GM23248 (cell line): ENCODE measurements around the gene KCNAB1.

Experiments
- EZH2 ChIP-seq: fragments of 200-600 bp; sonication (generic); IDR thresholded peaks from 2 replicates; pipeline ENCODE4 v1.6.1; 2018; ENCODE audit warnings: antibody characterized with exemption, mild to moderate bottlenecking; ENCODE audit not compliant: insufficient read depth, poor library complexity, severe bottlenecking
- EZH2phosphoT487 ChIP-seq: fragments of 200-600 bp; sonication (generic); IDR thresholded peaks from 2 replicates; pipeline ENCODE4 v1.6.1; 2018; ENCODE audit warnings: antibody characterized with exemption, moderate library complexity, mild to moderate bottlenecking, low read depth; ENCODE audit not compliant: insufficient read depth

DNA sequence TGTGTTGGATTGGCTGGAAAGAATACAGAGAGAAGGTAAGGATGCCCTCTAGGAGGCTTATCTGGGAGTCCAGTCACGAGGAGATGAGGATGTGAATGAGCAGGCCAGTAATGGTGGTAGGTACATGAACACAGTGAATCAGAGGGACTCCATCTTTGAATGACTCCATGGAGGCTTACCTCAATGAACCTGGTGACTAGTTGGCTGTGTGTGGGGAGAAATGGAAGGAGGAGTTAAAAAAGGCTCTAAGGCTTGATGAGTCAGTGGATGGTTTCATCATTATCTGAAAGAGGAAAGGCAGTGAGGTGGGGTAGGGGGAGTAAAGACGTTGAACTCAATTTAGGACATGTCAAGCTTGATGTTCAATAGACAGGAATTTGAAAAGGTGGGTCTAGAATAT, 61.1 kb downstream of the KCNAB1 start:
- TF ChIP-seq EZH2phosphoT487 (no peak), EZH2 (no peak)
